Measurements from ENCODE around the gene VDR. TPM values are rescaled to one million over a fixed set of nuclear protein-coding genes. Genes with fewer than 3 reads are reported as not detected.

VDR gene
- polyA plus RNA-seq, 3 donors: 6.0 to 14.8 (median 12.8) TPM

GRCh38 chr12:47838286-47838931 is 66.4 kb downstream of the VDR start:
- Histone ChIP-seq H3K36me3 (replicated peaks in 1 of 2; ENCODE audit: control insufficient read depth in 1 of 2, insufficient read depth in 2 of 2, low read length in 2 of 2) (peaks cover 0 to 9% of the 10 kb centered on the region in 2 donors), H3K27me3 (ENCODE audit: control insufficient read depth in 2 of 2, insufficient read depth in 2 of 2, low read length in 2 of 2) (no peaks in the 10 kb centered on the region), H3K79me2 (ENCODE audit: insufficient read depth, low read length) (no peaks in the 10 kb centered on the region), H4K20me1 (ENCODE audit: insufficient read depth, low read length) (no peaks in the 10 kb centered on the region), H2AFZ (ENCODE audit: insufficient read depth, low read depth, low read length, poor library complexity, severe bottlenecking) (no peak overlapping the region), H3K27ac (ENCODE audit: low read depth in 1 of 2, low read length in 2 of 2) (no peak overlapping the region), H3K9ac (ENCODE audit: insufficient read depth, low read length, poor library complexity, severe bottlenecking) (no peak overlapping the region), H3K4me2 (replicated peaks; ENCODE audit: extremely low read depth, low read length, poor library complexity, severe bottlenecking) (no peak overlapping the region), H3K9me3 (replicated peaks in 1 of 2; ENCODE audit: control insufficient read depth in 1 of 2, insufficient read depth in 1 of 2, low read length in 2 of 2) (no peaks in the 10 kb centered on the region), H3K4me1 (ENCODE audit: control insufficient read depth in 1 of 2, insufficient read depth in 2 of 2, low read length in 2 of 2) (peaks cover 17 to 22% of the 10 kb centered on the region in 2 donors), H3K4me3 (replicated peaks in 1 of 3; ENCODE audit: low read depth in 2 of 3, low read length in 3 of 3) (no peak overlapping the region)
- Mint-ChIP-seq H3K36me3 (peaks cover 4 to 9% of the 10 kb centered on the region in 2 donors), H3K4me1 (peaks cover 29% of the 10 kb centered on the region), H3K27me3 (ENCODE audit: low read depth in 3 of 3) (peaks cover 2 to 7% (median 5%) of the 10 kb centered on the region in 3 donors), H3K4me3 (no peak overlapping the region), H3K9me3 (no peaks in the 10 kb centered on the region), H3K27ac (no peak overlapping the region)
- peak; percentile 34 to 59 (median 51) for DNase-seq
- 64% methylated on average over 6 of the region's 10 CpGs for WGBS (ENCODE audit: insufficient coverage)
- TF ChIP-seq CTCF (IDR thresholded peaks at IDR 0.05): peak; percentile 65
- intact Hi-C loops (cut with micrococcal nuclease): loop anchor here (2.0 to 10.0 kb wide), 5 partner anchors 36 to 124 kb away; no protein-coding TSS in a partner anchor

- no peak overlapping the region for H3K4me2 ChIP-seq (replicated peaks; ENCODE audit: extremely low read depth, low read length, poor library complexity, severe bottlenecking)
- H3K4me1 ChIP-seq (ENCODE audit: control insufficient read depth in 1 of 2, insufficient read depth in 2 of 2, low read length in 2 of 2): peaks cover 17 to 26% of the 10 kb centered on the region in 2 donors
- H3K9ac ChIP-seq (ENCODE audit: insufficient read depth, low read length, poor library complexity, severe bottlenecking): no peak overlapping the region
- intact Hi-C loops (cut with micrococcal nuclease): loop anchor here (2.0 to 10.0 kb wide), 6 partner anchors 35 to 123 kb away; no protein-coding TSS in a partner anchor
- H2AFZ ChIP-seq (ENCODE audit: insufficient read depth, low read depth, low read length, poor library complexity, severe bottlenecking): no peak overlapping the region
- H3K4me1 Mint-ChIP-seq: peaks cover 33% of the 10 kb centered on the region
- no peak overlapping the region for H3K27ac Mint-ChIP-seq
- peak; percentile 47 to 78 (median 66) for DNase-seq
- H3K36me3 Mint-ChIP-seq: no peaks in the 10 kb centered on the region
- H4K20me1 ChIP-seq (ENCODE audit: insufficient read depth, low read length): no peaks in the 10 kb centered on the region
- H3K4me3 ChIP-seq (replicated peaks in 1 of 3; ENCODE audit: low read depth in 2 of 3, low read length in 3 of 3): no peak overlapping the region
- H3K4me3 Mint-ChIP-seq: peak overlapping the region in 1 of 2 donors; percentile 22
- H3K36me3 ChIP-seq (replicated peaks in 1 of 2; ENCODE audit: control insufficient read depth in 1 of 2, insufficient read depth in 2 of 2, low read length in 2 of 2): no peaks in the 10 kb centered on the region
- no peaks in the 10 kb centered on the region for H3K79me2 ChIP-seq (ENCODE audit: insufficient read depth, low read length)
- no peaks in the 10 kb centered on the region for H3K9me3 ChIP-seq (replicated peaks in 1 of 2; ENCODE audit: control insufficient read depth in 1 of 2, insufficient read depth in 1 of 2, low read length in 2 of 2)
- 82% methylated on average over 4 of the region's 13 CpGs for WGBS (ENCODE audit: insufficient coverage)
- H3K27me3 Mint-ChIP-seq (ENCODE audit: low read depth in 3 of 3): peaks cover 4 to 7% (median 5%) of the 10 kb centered on the region in 3 donors
- no peaks in the 10 kb centered on the region for H3K27me3 ChIP-seq (ENCODE audit: control insufficient read depth in 2 of 2, insufficient read depth in 2 of 2, low read length in 2 of 2)
- no peak overlapping the region for H3K27ac ChIP-seq (ENCODE audit: low read depth in 1 of 2, low read length in 2 of 2)
- peak; percentile 97 for TF ChIP-seq CTCF (IDR thresholded peaks at IDR 0.05)
- H3K9me3 Mint-ChIP-seq: no peaks in the 10 kb centered on the region
Observed at GRCh38 chr12:47837190-47838171, 67.3 kb downstream of the VDR start.
